Psoas muscle (tissue), 8 donors: ENCODE results near the gene F7. TPM values are rescaled to one million over a fixed set of nuclear protein-coding genes. Genes with fewer than 3 reads are reported as not detected.

Experiments
- ATAC-seq, 4 donors: fragments of 200-7000 bp; cut with Tn5 transposase; one replicate each; pipeline ENCODE4 v1.9.1; 2020; ENCODE audit warnings: moderate library complexity in 3 of 4, mild to moderate bottlenecking in 2 of 4
- DNase-seq, 2 donors: peaks; one replicate each; pipeline ENCODE4 v3.0.0-alpha.2; 2020
- H3K27ac ChIP-seq: fragments of 200-600 bp; one replicate; pipeline ENCODE4 v1.8.0; 2022
- H3K27me3 ChIP-seq, 3 donors: fragments of 200-600 bp in 1 of 3; one replicate each; pipeline versions ENCODE4 v1.6.1 to v1.8.0; 2013 to 2022; ENCODE audit warnings: low read length in 2 of 3, mild to moderate bottlenecking in 2 of 3, moderate library complexity in 1 of 3; ENCODE audit not compliant: insufficient read depth in 3 of 3
- H3K36me3 ChIP-seq, 2 donors: fragments of 200-600 bp in 1 of 2; one replicate each; pipeline versions ENCODE4 v1.6.1 to v1.8.0; 2013 to 2022; ENCODE audit warnings: low read depth in 1 of 2, mild to moderate bottlenecking in 1 of 2, moderate library complexity in 1 of 2; ENCODE audit not compliant: insufficient read depth in 1 of 2
- H3K4me1 ChIP-seq: fragments of 200-600 bp; one replicate; pipeline ENCODE4 v1.8.0; 2022
- H3K4me3 ChIP-seq: fragments of 200-600 bp; one replicate; pipeline ENCODE4 v1.8.0; 2022; ENCODE audit warnings: mild to moderate bottlenecking
- H3K9me3 ChIP-seq: fragments of 200-600 bp; one replicate; pipeline ENCODE4 v1.8.0; 2022
- CTCF ChIP-seq: fragments of 200-600 bp; IDR thresholded peaks from one replicate; pipeline ENCODE4 v1.8.0; 2022; ENCODE audit warnings: antibody characterized with exemption
- WGBS, 3 donors: extraction: QIAGEN DNeasy Blood & Tissue Kit; methylation state at CpG; one replicate each; pipeline versions ENCODE4 v1.1.6 to v1.1.7; 2013; 5-methylcytosine and 5-hydroxymethylcytosine counted together
- intact Hi-C, 2 donors: fragments of 100-400 bp; cut with DNase I; formaldehyde crosslinking; loops; one replicate each; pipeline versions ENCODE4 v1.11.0 to v1.14.2; 2022
- polyA plus RNA-seq, 3 donors: library from polyadenylated mRNA; stranded (reverse); fragments of 200-250 nt; gene quantifications; one replicate each; pipeline ENCODE4 v1.2.3, GENCODE V29; 2013
- total RNA-seq, 4 donors: library from RNA; stranded (reverse); fragmentation: NEBNext Ultra II Directional in 2 of 4; extraction: Animal tissue kit (Norgen Biotek cat#: 25700) in 2 of 4; gene quantifications; one replicate each; pipeline versions ENCODE4 v1.2.1 to v1.2.4, GENCODE V29; 2021 to 2023
- donor health status: healthy with polysubstance abuse.
- donor health status: DM: no; HTN: no; CAD: no; lungs with moderate emphysema.
- donor health status: Bipolar disorder and iron deficiency.
- donor health status: healthy.
- donor health status: DM: yes; HTN: yes; CAD: no.
- donor health status: DM: no; HTN: no; CAD: no.
- donor health status: DM: no; HTN: no; CAD: no.
- donor health status: DM: yes; HTN: yes; CAD: no.

F7 gene
- total and polyA plus RNA-seq, 7 donors: 0.08 to 0.20 (median 0.10) TPM; not detected in 4

DNA sequence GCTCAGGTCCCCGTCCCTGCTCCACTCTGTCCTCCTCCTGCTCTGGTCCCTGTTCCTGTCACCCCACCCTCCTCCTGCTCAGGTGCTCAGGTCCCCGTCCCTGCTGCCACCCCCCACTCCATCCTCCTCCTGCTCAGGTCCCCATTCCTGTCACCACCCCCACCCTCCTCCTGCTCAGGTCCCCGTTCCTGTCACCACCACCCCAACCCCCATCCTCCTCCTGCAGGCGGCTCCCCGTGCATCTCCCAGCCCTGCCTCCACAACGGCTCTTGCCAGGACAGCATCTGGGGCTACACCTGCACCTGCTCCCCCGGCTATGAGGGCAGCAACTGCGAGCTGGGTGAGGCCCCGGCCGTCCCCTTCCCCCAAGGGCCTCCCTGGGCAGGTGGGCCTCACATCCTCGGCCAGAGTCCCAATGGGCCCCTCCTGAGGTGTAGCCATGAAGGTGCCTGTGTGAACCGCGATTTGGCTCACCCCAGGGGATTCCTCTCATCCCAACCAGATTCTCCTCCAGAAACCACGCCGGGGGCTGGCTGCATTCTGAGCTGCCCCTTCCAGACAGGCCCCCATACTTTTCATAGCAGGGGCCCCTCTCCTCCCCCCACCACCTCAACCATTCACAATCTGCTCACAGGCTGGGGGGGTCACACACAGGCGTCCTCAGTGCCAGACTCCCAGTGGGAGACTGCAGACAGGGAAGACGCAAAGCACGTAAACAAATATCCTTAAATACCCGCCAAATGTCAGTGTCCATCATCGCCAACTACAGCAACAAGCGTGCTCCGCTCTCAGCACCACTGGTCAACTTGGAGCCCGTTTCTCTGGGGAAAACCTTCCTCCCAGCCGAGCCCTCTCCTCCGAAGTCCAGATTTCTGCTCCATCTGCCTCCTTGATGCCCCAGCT is 57.4 kb downstream of the F7 start:
- ATAC-seq (no peak), DNase-seq (no peak)
- 12 to 13% (median 13%) methylated on average over 25 of the region's 25 CpGs for WGBS, 3 donors
- Histone ChIP-seq H3K4me3 (no peak overlapping the region), H3K4me1 (no peaks in the 10 kb centered on the region), H3K27me3 (peaks cover 0 to 12% (median 8%) of the 10 kb centered on the region in 3 donors), H3K36me3 (no peaks in the 10 kb centered on the region), H3K27ac (no peak overlapping the region), H3K9me3 (no peaks in the 10 kb centered on the region)
- intact Hi-C loops: no loop called here
- TF ChIP-seq CTCF: no peak

- Histone ChIP-seq H3K27me3 (peaks cover 0 to 12% (median 8%) of the 10 kb centered on the region in 3 donors), H3K4me3 (no peak overlapping the region), H3K36me3 (peaks cover 0 to 7% of the 10 kb centered on the region in 2 donors), H3K27ac (no peak overlapping the region), H3K9me3 (no peaks in the 10 kb centered on the region), H3K4me1 (no peaks in the 10 kb centered on the region)
- ATAC-seq: no peak
- TF ChIP-seq CTCF: no peak
- intact Hi-C loops: no loop called here
- no peak for DNase-seq
- WGBS, 3 donors: 84% methylated on average over 12 of the region's 12 CpGs
Measured at GRCh38 chr13:113164492-113164891, 58.9 kb downstream of the F7 start.

- intact Hi-C loops: no loop called here
- DNase-seq: no peak
- Histone ChIP-seq H3K4me3 (no peak overlapping the region), H3K4me1 (no peaks in the 10 kb centered on the region), H3K36me3 (peaks cover 0 to 15% of the 10 kb centered on the region in 2 donors), H3K27me3 (peaks cover 0 to 12% (median 8%) of the 10 kb centered on the region in 3 donors), H3K27ac (no peak overlapping the region), H3K9me3 (no peaks in the 10 kb centered on the region)
- 85 to 90% (median 87%) methylated on average over 10 of the region's 10 CpGs for WGBS, 3 donors
- no peak for ATAC-seq
- no peak for TF ChIP-seq CTCF
Measured at GRCh38 chr13:113166266-113166665, 60.7 kb downstream of the F7 start.

DNA sequence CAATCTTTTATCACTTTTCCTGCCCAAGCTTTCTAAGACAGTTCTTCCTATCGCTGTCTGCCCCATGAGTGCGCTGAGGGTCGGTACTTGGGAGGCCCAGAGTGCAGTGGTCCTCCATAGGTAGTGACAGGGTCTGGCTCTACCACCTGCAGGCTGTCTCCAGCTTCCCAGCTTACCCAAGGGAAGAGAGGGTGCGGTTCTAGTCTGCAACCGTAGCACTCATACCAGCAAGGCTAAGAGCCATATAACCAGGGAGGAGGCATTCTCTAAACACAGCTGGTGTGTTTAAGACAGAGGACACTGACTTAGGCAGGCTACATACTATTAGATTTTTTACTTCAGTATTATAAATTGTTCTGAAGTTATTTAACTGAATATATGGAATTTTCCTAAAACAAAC is 61.1 kb downstream of the F7 start:
- no peak for TF ChIP-seq CTCF
- DNase-seq: no peak
- H3K9me3 ChIP-seq: no peaks in the 10 kb centered on the region
- peaks cover 0 to 19% of the 10 kb centered on the region in 2 donors for H3K36me3 ChIP-seq
- no peak overlapping the region for H3K27ac ChIP-seq
- ATAC-seq: no peak
- intact Hi-C loops: no loop called here
- H3K4me1 ChIP-seq: no peaks in the 10 kb centered on the region
- WGBS, 3 donors: 89 to 91% (median 89%) methylated on average over 5 of the region's 5 CpGs
- H3K27me3 ChIP-seq: peaks cover 0 to 10% (median 8%) of the 10 kb centered on the region in 3 donors
- no peak overlapping the region for H3K4me3 ChIP-seq
